ENCODE measurements around the gene GRK7. TPM values are rescaled to one million over a fixed set of nuclear protein-coding genes. Genes with fewer than 3 reads are reported as not detected.
A peak's percentile ranks its signal among the peaks of the same experiment; 100 is the strongest.

Gene GRK7
- total and polyA plus RNA-seq, 8 donors = 0.05 to 0.37 (median 0.29) TPM; not detected in 5

DNA sequence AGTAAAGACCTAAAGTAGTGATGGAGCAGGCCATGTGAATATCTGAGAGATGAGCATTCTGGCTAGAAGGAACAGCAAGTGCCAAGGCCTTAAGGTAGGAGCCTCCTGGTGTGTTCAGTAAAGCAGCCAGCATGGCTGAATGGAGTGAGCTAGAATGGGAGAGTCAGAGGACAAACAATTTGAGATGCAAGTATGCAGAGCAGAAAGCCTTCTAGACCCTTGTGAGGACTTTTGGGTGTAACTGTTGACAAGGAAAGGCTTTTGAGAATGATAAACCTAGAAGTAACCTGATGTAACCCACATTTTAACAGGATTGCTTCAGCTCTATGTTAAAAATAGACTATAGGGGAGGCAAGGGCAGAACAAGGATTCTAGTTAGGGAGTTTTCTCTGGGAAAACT lies 40.0 kb upstream of the GRK7 start:
- TF ChIP-seq POLR2AphosphoS5 (IDR thresholded peaks at IDR 0.05) (no peak), POLR2A (IDR thresholded peaks at IDR 0.05) (no peak), EP300 (IDR thresholded peaks at IDR 0.05) (no peak)
- TF ChIP-seq, protein P1, sequence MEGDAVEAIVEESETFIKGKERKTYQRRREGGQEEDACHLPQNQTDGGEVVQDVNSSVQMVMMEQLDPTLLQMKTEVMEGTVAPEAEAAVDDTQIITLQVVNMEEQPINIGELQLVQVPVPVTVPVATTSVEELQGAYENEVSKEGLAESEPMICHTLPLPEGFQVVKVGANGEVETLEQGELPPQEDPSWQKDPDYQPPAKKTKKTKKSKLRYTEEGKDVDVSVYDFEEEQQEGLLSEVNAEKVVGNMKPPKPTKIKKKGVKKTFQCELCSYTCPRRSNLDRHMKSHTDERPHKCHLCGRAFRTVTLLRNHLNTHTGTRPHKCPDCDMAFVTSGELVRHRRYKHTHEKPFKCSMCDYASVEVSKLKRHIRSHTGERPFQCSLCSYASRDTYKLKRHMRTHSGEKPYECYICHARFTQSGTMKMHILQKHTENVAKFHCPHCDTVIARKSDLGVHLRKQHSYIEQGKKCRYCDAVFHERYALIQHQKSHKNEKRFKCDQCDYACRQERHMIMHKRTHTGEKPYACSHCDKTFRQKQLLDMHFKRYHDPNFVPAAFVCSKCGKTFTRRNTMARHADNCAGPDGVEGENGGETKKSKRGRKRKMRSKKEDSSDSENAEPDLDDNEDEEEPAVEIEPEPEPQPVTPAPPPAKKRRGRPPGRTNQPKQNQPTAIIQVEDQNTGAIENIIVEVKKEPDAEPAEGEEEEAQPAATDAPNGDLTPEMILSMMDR (IDR thresholded peaks at IDR 0.05) = no peak
- Histone ChIP-seq H3K9me3 (no peaks in the 10 kb centered on the region), H3K36me3 (no peaks in the 10 kb centered on the region), H3K4me1 (no peaks in the 10 kb centered on the region), H3K27me3 (no peaks in the 10 kb centered on the region), H3K4me3 (no peak overlapping the region), H3K27ac (no peak overlapping the region)
- intact Hi-C loops (cut with DNase I; ENCODE audit: low total_unique reads) = no loop called here
- DNase-seq = no peak

GRCh38 chr3:141724186-141724585 lies 39.0 kb upstream of the GRK7 start:
- Histone ChIP-seq H3K27ac (no peak overlapping the region), H3K9me3 (no peaks in the 10 kb centered on the region), H3K36me3 (no peaks in the 10 kb centered on the region), H3K4me3 (no peak overlapping the region), H3K4me1 (no peaks in the 10 kb centered on the region), H3K27me3 (no peaks in the 10 kb centered on the region)
- DNase-seq = no peak
- WGBS, 5 donors = 94 to 100% (median 100%) methylated on average over 1 of the region's 1 CpG
- no peak for TF ChIP-seq POLR2A (IDR thresholded peaks at IDR 0.05)
- TF ChIP-seq EP300 (IDR thresholded peaks at IDR 0.05) = no peak
- no peak for TF ChIP-seq POLR2AphosphoS5 (IDR thresholded peaks at IDR 0.05)
- TF ChIP-seq, protein P1 (IDR thresholded peaks at IDR 0.05) = no peak
- intact Hi-C loops (cut with DNase I; ENCODE audit: low total_unique reads) = no loop called here

DNA sequence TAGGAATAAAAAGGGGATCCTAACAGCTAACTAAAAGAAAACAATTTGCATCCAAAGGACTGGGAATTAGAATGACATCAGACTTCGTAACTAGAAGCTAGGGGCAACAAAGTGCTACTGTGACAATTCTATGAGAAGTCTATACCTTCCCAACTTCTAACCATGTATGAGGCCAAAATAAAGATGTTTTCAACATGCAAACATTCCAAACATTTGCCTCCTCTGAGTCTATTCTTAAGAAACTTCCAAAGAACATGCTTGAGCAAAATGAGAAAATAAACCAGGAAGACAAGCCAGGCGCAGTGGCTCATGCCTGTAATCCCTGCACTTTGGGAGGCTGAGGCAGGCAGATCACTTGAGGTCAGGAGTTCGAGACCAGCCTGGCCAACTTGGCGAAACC lies 38.2 kb upstream of the GRK7 start:
- H3K9me3 ChIP-seq = no peaks in the 10 kb centered on the region
- no peak overlapping the region for H3K4me3 ChIP-seq
- intact Hi-C loops (cut with DNase I; ENCODE audit: low total_unique reads) = no loop called here
- DNase-seq = no peak
- H3K27me3 ChIP-seq = no peaks in the 10 kb centered on the region
- 88 to 96% (median 92%) methylated on average over 4 of the region's 4 CpGs for WGBS, 5 donors
- TF ChIP-seq EP300 (IDR thresholded peaks at IDR 0.05) (no peak), POLR2A (IDR thresholded peaks at IDR 0.05) (no peak)
- no peaks in the 10 kb centered on the region for H3K36me3 ChIP-seq
- H3K27ac ChIP-seq = no peak overlapping the region
- H3K4me1 ChIP-seq = no peaks in the 10 kb centered on the region

DNA sequence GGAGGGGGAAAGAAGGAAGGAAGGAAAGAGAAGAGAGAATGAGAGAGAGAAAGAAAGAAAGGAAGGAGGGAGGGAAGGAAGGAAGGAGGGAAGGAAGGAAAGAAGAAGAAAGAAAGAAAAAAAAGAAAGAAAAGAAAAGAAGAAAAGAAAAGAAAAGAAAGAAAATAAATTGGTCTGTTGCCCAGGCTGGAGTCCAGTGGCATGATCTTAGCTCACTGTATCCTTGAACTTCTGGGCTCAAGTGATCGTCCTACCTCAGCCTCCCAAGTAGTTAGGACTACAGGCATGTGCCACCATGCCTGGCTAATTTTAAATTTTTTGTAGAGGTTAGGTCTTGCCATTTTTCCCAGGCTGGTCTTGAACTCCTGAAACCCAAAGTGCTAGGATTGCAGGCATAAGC lies 36.7 kb upstream of the GRK7 start:
- H3K36me3 ChIP-seq = no peaks in the 10 kb centered on the region
- H3K9me3 ChIP-seq = no peaks in the 10 kb centered on the region
- intact Hi-C loops (cut with DNase I; ENCODE audit: low total_unique reads) = no loop called here
- WGBS, 5 donors = 82 to 93% (median 89%) methylated on average over 1 of the region's 1 CpG
- TF ChIP-seq POLR2A (IDR thresholded peaks at IDR 0.05) (no peak), EP300 (IDR thresholded peaks at IDR 0.05) (no peak), POLR2AphosphoS5 (IDR thresholded peaks at IDR 0.05) (no peak)
- TF ChIP-seq, protein P1 (IDR thresholded peaks at IDR 0.05) = no peak
- H3K4me1 ChIP-seq = no peaks in the 10 kb centered on the region
- DNase-seq = no peak
- H3K27me3 ChIP-seq = no peaks in the 10 kb centered on the region
- H3K27ac ChIP-seq = no peak overlapping the region
- no peak overlapping the region for H3K4me3 ChIP-seq

DNA sequence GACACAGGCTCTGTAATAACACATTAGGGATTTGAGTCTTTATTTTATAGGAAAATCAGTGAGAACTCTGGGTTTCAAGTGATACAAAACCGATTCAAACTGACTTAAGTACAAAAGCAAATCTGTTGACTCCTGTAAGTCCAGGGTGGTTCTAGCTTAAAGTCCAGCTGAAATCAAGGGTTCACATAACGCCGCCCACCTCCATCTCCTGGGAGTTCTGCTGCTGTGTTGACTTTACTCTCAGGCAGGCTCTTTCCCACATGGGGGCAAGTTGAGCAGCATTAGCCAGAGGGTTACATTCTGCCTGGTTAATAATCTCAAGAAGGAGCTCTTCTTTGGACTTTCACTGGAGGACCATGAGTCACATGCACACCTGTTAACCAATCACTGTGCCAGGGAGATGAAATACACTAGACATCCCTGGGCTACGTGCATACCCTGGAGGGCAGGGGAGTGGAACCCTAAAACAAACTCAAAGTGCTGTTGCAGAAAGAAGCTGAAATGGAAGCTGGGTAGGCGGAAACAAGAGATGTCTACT lies 34.8 kb upstream of the GRK7 start:
- peak in 1 of 2 donors; percentile 20 for DNase-seq

More for the DNA sequence above, 34.8 kb upstream of the GRK7 start:
- no peaks in the 10 kb centered on the region for H3K9me3 ChIP-seq
- WGBS, 5 donors = 64 to 77% (median 71%) methylated on average over 5 of the region's 5 CpGs
- intact Hi-C loops (cut with DNase I; ENCODE audit: low total_unique reads) = no loop called here
- TF ChIP-seq, protein P1 (IDR thresholded peaks at IDR 0.05) = no peak
- TF ChIP-seq POLR2AphosphoS5 (IDR thresholded peaks at IDR 0.05) (no peak), EP300 (IDR thresholded peaks at IDR 0.05) (no peak), POLR2A (IDR thresholded peaks at IDR 0.05) (no peak)
- no peaks in the 10 kb centered on the region for H3K36me3 ChIP-seq
- no peaks in the 10 kb centered on the region for H3K4me1 ChIP-seq
- H3K27me3 ChIP-seq = no peaks in the 10 kb centered on the region
- no peak overlapping the region for H3K27ac ChIP-seq
- H3K4me3 ChIP-seq = no peak overlapping the region

All from stomach (tissue), 9 donors.